Type B pancreatic cell (in vitro differentiated cells): ENCODE results near the gene CENPV. TPM values are rescaled to one million over a fixed set of nuclear protein-coding genes. Genes with fewer than 3 reads are reported as not detected.
"Not testable (repeated sequence)": the region's sequence is repeated elsewhere in the genome, so short reads cannot be mapped to it uniquely, and the experiment has no call there.

Experiments
- DNase-seq: peaks from one replicate; pipeline ENCODE4 v3.0.0; 2021; ENCODE audit warnings: mixed read lengths; ENCODE audit not compliant: unreplicated experiment; ENCODE audit errors: extremely low spot score
- H3K27ac Mint-ChIP-seq: 2 replicates; pipeline ENCODE4 v1.8.0; 2021; ENCODE audit warnings: mild to moderate bottlenecking, mixed read lengths
- H3K27me3 Mint-ChIP-seq: 2 replicates; pipeline ENCODE4 v1.8.0; 2021; ENCODE audit warnings: mixed read lengths
- H3K36me3 Mint-ChIP-seq: 2 replicates; pipeline ENCODE4 v1.8.0; 2021; ENCODE audit warnings: mixed read lengths
- H3K4me1 Mint-ChIP-seq: one replicate; pipeline ENCODE4 v1.8.0; 2021; ENCODE audit warnings: mixed read lengths; ENCODE audit not compliant: unreplicated experiment
- H3K4me3 Mint-ChIP-seq: 2 replicates; pipeline ENCODE4 v1.8.0; 2021; ENCODE audit warnings: mild to moderate bottlenecking, mixed read lengths
- H3K9me3 Mint-ChIP-seq: 2 replicates; pipeline ENCODE4 v1.8.0; 2021; ENCODE audit warnings: mixed read lengths
- CTCF ChIP-seq: fragments of 200-600 bp; sonication (generic); conservative IDR thresholded peaks from 2 replicates; pipeline ENCODE4 v1.5.0; 2021; ENCODE audit warnings: antibody characterized with exemption, mild to moderate bottlenecking
- total RNA-seq: library from RNA; stranded (reverse); gene quantifications from 2 replicates; pipeline ENCODE4 v1.2.1, GENCODE V29; 2021; ENCODE audit warnings: low replicate concordance

The CENPV gene
- total RNA-seq, 1 donor from 2014 or later: 152 TPM

- H3K27me3 Mint-ChIP-seq: no peaks in the 10 kb centered on the region
- no peak overlapping the region for H3K4me3 Mint-ChIP-seq
- no peak overlapping the region for H3K27ac Mint-ChIP-seq
- no peaks in the 10 kb centered on the region for H3K9me3 Mint-ChIP-seq
- TF ChIP-seq CTCF: no peak
- H3K36me3 Mint-ChIP-seq: peaks cover 8% of the 10 kb centered on the region
- no peaks in the 10 kb centered on the region for H3K4me1 Mint-ChIP-seq
- DNase-seq: no peak
Observed at GRCh38 chr17:16319969-16320368, 33.3 kb downstream of the CENPV start.

GRCh38 chr17:16314859-16315258 is 38.4 kb downstream of the CENPV start:
- no peak for DNase-seq
- no peak overlapping the region for H3K4me3 Mint-ChIP-seq
- TF ChIP-seq CTCF: no peak
- H3K9me3 Mint-ChIP-seq: no peaks in the 10 kb centered on the region
- peaks cover 17% of the 10 kb centered on the region for H3K36me3 Mint-ChIP-seq
- no peaks in the 10 kb centered on the region for H3K27me3 Mint-ChIP-seq
- no peak overlapping the region for H3K27ac Mint-ChIP-seq
- H3K4me1 Mint-ChIP-seq: peaks cover 4% of the 10 kb centered on the region

GRCh38 chr17:16314189-16314588 is 39.1 kb downstream of the CENPV start:
- Mint-ChIP-seq H3K4me1 (peaks cover 4% of the 10 kb centered on the region), H3K36me3 (peaks cover 17% of the 10 kb centered on the region), H3K27me3 (no peaks in the 10 kb centered on the region), H3K9me3 (no peaks in the 10 kb centered on the region), H3K4me3 (no peak overlapping the region), H3K27ac (no peak overlapping the region)
- no peak for DNase-seq
- TF ChIP-seq CTCF: no peak

GRCh38 chr17:16313139-16314090 is 39.9 kb downstream of the CENPV start:
- Mint-ChIP-seq H3K4me3 (no peak overlapping the region), H3K4me1 (peaks cover 4% of the 10 kb centered on the region), H3K36me3 (peaks cover 17% of the 10 kb centered on the region), H3K27me3 (no peaks in the 10 kb centered on the region), H3K27ac (peak overlapping the region; percentile 14), H3K9me3 (no peaks in the 10 kb centered on the region)
- no peak for TF ChIP-seq CTCF
- no peak for DNase-seq

GRCh38 chr17:16312061-16312460 is 41.2 kb downstream of the CENPV start:
- H3K9me3 Mint-ChIP-seq, H3K4me3 Mint-ChIP-seq, H3K4me1 Mint-ChIP-seq, DNase-seq, H3K27me3 Mint-ChIP-seq, H3K27ac Mint-ChIP-seq: not testable (repeated sequence)
- H3K36me3 Mint-ChIP-seq: peaks cover 17% of the 10 kb centered on the region

GRCh38 chr17:16306211-16306610 is 47.1 kb downstream of the CENPV start:
- Mint-ChIP-seq H3K27ac (no peak overlapping the region), H3K4me1 (peaks cover 4% of the 10 kb centered on the region), H3K27me3 (no peaks in the 10 kb centered on the region), H3K9me3 (no peaks in the 10 kb centered on the region), H3K36me3 (peaks cover 9% of the 10 kb centered on the region), H3K4me3 (no peak overlapping the region)
- no peak for TF ChIP-seq CTCF
- no peak for DNase-seq
